DMS114 treated with DMSO at 0.1 percent for 48 hours (cell line): ENCODE results near the gene TSSC4.

Source experiments
- DNase-seq: peaks from one replicate; lab custom pipeline; 2025; ENCODE audit not compliant: unreplicated experiment; lab: John Stamatoyannopoulos, UW

TSSC4 gene

DNA sequence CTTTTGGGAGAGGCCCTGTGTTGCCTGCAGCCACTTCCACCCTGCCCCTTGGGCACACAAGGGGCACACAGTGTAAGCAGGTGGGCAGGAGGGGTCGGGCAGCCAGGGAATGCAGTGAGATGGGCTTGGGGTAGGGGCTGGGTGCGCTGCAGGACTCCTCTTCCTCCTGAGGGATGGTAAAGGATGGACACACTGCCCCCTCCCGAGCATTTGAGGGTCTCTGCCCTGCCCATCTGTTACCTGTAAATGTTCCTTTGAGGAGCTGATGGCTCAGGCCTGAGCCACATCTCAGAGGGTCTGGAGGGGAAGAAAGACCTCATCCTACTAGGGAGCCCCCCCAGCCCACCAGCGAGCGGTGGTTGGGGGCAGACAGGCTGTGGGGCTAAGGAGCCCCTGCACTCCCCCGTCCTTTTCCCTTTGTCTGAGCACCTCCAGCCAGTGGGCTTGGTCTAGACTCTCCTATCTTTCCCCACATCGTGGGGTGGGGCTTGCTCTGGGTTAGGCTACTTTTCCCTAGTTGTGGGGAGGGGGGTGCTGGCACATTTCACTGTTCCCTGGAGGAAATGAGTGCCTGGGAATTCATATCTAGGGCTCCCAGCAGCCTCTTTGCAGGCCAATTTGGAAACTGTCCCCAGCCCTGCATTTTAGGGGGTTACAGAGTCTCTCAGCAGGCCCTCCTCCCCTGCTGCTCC is 1.7 kb upstream of the TSSC4 start:
- no peak for DNase-seq

DNA sequence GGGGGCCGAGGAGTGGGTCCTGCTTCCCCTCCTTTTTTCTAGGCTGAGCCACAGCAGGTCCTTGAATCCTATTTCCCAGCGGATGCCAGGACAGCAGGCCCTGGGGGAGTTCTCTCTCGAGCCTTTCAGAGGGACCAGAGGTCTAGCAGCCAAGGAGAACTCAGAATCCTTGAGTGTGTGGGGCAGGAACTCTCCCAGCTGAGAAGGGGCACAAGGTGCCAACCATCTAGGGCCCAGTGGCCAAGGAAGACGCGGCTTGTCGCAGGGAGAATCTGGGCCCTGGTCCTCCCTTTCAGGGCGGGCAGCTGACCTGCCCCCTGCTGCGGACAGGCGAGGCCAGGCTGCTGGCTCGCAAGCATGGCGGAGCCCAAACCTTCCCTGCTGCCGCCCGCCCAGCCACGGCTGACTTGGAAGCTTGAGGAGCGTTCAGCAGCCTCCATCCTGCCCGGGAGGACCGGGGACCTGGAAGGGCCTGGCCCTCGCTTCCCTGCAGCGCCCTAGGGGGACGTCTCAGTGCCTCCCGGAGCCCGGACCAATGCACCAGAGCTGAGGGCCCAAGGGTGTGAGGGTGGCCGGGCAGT is 972 bp upstream of the TSSC4 start:
- no peak for DNase-seq

DNA sequence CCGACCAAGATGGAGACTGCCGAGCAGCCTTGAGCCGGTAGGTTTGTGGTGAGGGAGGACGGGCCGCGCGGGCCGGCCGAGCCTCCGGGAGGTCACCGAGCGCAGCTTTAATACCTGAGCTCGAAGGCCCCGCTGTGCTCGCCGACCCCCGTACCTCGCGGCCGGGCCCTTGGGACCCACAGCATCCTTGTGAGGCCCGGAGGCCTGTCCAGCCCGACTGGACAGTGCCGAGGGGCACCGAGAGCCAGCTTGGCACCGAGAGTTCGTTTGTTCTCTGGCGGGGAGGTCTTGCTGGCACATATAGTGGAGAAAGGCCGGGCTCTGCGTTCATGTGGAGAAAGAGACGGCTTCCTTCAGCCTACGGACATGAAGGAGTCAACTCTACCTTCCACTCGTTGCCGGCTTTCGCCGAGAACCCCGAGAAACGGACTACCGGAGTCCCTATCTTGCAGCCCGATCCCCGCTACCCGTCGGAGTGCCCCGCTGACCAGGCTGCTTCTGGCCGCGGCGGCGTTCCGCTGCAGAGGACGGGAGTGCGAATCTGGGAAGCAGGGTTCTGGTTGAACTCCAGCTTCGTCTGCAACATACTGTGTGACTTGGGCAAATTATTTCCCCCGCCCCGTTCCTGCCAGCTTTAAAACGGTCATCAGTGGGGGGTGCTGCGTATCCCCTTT is 349 bp downstream of the TSSC4 start:
- DNase-seq = no peak

DNA sequence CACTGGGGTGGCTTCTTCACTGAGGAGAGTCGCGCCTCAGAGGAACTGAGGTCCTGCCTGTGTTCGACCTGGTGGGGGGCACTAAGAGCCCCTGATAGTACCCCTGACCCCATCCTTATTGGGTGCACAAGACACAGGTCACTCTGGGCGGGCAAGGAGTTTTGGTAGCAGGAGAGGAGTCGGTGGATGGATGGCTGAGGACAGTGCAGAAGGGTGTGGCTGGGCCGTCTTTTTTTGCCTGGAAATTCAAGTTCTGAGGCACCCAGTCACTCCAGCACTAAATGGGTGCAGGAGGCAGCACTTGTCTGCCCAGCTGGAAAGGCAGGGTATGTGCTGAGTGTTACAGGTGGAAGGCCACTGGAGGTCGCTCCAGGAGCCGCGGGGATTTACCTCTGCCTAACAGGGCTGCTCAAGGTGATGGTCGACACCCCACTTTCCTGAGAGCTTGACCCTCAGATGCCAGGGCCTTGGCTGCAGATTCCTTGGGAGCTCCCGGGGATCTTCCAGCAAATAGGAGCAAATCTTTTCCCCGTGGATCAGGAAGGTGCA is 960 bp downstream of the TSSC4 start:
- no peak for DNase-seq

DNA sequence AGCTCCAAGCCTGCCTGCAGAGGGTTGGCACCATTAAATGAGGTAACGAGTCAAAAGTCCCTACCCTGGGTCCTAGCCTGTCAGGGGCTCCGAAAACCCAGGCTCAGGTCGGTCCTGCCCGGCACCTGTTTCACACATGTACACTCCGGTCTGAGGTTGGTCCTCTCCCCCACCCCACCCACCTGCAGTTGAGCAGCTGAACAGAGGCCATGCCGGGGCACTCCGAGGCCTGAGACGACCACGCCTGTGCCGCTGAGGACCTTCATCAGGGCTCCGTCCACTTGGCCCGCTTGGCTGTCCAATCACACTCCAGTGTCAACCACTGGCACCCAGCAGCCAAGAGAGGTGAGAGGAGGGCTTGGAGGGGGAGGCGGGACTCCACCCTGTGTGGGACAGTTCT is 1.6 kb downstream of the TSSC4 start:
- no peak for DNase-seq

DNA sequence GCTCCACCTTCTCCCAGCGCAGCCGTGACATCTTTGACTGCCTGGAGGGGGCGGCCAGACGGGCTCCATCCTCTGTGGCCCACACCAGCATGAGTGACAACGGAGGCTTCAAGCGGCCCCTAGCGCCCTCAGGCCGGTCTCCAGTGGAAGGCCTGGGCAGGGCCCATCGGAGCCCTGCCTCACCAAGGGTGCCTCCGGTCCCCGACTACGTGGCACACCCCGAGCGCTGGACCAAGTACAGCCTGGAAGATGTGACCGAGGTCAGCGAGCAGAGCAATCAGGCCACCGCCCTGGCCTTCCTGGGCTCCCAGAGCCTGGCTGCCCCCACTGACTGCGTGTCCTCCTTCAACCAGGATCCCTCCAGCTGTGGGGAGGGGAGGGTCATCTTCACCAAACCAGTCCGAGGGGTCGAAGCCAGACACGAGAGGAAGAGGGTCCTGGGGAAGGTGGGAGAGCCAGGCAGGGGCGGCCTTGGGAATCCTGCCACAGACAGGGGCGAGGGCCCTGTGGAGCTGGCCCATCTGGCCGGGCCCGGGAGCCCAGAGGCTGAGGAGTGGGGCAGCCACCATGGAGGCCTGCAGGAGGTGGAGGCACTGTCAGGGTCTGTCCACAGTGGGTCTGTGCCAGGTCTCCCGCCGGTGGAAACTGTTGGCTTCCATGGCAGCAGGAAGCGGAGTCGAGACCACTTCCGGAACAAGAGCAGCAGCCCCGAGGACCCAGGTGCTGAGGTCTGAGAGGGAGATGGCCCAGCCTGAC is 2.5 kb downstream of the TSSC4 start:
- DNase-seq = no peak

DNA sequence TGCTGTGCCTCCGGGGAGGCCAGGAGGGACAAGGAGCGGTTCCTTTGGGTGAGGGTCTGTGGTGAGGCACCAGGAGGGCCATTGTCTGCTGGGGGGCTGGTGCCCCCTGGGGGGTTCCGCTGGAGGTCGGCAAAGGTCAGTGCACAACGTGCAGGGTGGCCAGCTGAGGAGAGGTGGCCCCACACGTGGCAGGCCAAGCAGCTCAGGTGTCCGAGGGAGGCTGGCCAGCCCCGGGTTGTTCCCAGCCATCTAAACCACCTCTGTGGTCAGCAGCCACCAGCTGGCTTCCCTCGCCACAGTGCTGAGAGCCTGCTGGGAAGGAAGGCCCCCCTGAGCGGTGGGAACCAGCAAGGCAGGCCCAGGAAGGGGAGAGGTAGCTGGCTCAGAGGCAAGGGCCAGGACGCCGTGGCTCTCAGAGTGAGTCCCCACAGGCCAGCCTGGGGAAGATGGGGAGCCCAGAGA is 4.2 kb downstream of the TSSC4 start:
- DNase-seq = no peak

DNA sequence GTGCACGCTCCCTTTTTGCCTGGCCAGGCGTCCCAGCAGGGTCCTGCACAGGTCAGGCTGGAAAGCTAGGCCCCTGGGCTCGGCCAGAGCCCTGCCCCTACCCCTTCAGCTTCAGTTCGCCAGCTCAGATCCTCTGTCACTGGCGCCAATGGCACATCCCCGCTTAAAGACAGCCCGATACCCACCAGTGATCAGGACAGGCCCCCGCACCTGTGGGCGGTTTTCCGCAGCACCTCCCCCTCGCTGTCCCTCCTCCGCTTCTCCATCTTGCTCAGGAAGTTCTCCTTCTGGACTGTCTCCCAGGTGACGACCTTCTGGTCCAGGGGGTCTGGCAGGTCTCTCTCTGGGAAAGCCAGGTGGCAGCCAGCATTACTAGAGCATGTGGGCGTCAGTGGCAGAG is 5.9 kb downstream of the TSSC4 start:
- DNase-seq = no peak

DNA sequence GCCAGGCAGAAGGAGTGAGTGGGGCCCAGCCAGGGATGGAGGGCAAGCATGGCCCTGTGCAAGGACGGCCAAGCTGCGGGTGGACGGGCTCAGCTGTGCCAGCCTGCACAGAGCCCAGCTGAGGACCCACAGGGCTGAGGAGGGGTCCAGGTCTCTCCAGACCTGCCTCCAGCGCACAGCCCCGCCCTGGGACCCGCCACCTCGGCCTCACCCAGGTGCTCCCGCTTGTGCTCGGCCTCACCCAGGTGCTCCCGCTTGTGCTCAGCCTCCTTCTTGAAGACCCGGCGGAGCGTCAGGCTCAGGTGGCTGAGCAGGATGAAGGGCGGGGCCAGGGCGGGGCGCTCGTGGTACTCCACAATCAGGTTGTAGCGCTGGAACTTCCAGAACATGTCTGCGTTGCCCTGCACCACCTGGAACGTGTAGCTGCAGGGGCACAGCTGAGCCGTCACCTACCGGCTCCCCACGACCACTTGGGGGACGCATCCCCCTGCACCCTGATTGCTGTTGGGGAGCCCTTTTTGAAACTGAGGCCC is 6.4 kb downstream of the TSSC4 start:
- no peak for DNase-seq

DNA sequence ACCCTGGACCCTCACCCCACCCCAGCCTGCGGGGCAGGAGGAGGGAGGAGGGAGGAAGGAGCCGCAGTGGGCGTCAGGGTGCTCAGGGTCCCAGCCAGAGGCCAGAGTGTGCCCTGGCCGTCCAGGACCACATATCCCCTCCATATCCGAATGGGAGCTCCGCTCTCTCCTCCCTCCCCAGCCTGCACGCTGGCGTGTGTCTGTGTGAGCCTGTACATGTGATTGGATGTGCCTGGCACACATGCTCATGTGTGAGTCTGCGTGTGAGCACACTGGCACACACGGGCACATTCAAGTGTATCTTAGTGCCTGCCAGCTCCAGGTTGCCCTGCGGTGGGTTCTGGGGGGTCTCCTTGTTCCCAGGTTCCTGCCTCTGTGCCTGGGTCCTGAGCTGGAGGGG is 8.1 kb downstream of the TSSC4 start:
- DNase-seq = no peak

DNA sequence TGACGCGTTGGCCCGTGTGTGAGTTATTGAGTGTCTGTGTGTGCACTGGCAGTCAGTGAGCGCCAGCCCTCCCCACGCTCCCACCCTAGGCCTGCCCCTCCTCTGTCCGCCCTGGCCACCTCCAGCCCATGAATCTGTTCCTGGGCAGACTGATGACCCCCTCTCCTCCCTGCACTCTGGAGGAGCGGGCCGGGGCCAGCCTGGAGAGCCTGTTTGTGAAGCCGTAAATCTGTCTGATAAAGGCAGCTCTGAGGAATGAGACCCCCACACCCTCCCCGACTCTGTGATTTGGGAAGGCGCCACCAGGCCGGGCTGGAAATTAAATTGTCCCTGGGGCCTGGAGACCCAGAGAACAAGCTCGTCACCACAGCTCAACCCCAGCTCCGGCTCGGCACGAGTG is 8.6 kb downstream of the TSSC4 start:
- DNase-seq = no peak

DNA sequence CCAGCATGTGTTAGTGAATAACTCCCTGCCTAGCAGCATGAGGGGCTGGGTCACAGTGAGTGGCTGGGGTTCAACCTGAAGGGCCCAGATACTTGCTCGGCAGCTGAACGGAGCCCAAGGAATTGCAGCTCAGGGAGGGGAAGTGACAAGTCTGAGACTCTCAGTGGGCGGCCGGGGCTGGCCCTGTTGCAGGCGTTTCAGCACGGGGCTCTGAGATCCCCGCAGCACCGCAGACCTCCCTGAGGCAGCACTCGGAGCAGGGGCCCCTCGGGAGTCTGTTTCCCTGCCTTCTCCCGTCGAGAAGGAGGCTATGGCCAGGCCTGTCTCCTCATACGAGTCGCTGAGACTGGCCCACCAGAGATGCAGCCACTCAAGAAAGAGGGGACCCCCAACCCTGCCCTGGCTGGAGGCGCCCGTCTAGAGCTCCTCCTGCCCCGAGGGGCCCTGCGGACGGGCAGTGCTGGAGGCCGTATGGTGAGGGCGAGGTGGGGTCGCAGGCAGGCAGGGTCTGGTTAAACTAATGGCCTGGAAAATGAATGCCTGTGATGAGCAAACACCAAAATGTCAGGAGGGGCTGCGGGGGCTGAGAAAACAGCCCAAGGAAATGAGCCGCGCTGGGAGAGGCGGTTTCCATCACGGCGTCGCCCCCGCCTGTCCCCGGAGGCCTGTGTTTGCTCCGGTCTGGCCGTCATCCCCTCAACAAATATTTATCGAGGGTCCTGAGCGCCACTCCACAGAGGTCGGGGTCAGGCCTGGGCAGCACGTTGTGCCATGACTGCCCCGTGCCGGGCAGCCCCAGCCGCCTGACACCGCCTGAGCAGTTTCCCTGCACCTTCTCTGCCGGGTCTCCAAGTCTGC is 9.3 kb downstream of the TSSC4 start:
- no peak for DNase-seq

DNA sequence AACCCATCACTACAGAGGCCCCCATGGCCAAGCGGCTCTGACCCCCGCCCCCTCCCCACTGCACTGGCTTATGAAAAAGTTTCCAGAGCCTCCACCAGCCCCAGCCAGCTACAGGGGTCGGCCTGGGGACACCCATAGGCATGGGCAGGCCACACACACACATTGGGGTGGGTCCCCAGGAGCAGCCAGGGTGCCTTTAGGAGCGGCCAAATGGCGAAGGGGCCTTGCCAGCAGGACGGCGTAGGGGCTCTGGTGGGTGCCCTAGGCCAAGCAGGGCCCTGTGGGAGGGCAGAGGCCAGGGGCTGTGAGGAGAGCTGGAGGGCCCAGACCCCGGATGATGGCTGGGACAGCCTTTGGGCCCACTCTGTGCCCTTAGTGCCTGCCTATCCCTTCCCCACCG is 10.1 kb downstream of the TSSC4 start:
- no peak for DNase-seq

DNA sequence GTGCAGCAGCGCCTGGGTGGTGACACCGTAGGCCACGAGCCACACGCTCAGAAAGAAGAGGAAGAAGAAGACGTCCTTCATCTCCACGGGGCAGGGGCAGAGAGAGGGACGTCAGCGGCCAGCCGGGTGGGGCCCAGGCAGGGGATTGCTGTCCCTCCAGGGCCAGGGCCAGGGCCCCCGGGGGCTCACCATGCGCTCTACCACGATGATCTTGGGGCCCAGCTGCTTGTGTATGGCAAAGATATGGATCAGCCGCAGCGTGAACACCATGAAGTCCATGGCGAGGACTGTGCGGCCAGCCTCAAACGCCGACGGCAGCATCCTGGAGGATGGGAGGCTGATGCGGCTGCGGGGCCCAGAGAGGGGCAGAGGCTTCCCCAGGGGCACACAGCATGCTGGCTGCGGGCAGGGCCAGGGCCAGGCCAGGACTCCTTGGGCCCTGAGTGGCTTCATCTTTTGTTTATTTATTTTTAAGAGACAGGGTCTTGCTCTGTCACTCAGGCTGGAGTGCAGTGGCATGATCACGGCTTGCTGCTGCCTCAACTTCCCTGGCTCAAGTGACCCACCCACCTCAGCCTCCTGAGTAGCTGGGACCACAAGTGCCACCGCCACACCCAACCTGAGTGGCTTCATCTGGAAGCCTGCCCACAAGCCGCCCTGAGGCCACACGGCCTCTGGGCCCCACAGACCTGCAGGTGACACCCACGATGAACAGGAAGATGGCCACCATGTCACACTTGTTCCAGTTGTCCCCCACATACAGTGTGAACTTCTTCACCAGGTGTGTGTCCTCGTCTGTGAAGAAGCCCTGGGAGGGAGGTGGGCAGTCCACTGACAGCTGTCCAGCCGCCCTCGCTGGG is 11.1 kb downstream of the TSSC4 start:
- no peak for DNase-seq

DNA sequence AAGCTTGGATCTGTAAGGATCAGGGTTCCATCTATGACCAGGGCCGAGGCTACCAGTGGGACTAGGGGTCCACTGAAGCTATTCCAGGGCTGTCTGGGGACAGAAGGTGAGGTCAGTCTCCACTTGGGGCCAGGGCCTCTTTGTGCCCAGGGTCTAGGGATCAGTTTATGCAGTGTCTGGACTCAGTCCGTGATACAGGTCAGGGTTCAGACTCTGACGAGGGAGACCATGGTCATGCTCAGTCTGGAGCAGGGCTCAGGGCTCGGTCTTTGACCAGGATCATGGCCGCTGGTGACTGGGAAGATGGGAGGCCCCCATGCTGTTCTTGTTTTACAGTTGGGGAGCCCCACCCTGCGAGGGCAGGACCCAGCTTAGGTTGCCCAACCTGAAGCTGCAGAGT is 11.8 kb downstream of the TSSC4 start:
- DNase-seq = no peak

DNA sequence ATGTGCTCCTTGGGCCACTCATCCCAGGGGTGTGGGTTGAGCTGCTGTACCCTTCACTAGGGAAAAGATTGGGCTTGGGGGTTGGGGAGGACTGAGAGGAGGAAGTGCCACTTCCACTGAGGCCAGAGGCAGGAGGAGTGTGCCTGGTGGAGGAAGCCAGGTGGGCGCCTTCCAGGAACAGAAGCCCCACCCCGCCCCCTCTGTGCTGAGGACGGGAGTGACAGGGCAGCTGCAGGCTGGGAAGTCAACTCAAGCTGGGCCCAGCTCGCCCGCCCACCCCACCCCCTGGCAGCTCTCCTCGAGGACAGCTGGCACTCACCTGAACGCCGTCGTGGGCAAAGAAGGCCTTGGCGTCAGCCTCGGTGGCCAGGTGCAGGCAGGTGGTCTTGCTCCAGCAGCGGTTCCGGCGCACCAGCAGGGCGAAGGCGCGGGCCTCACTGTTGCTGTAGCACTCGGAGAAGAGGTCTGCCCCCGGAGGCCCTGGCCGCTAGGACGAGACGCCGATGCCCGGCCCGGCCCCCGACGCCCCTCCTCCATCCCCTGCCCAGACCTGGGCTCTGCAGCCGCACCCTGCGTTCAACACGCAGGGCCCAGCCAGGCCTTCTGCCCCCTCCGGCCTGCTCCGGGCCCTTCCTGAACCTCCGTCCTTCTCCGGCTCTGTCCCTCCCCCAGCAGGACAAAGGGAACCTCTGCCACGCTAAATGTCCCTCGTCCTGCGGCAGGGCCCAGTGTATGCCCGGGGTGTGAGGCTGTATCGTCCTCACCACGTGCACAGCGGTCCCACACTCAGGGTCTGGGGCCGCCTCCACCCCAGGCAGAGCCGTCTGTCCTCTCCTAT is 13.4 kb downstream of the TSSC4 start:
- no peak for DNase-seq

DNA sequence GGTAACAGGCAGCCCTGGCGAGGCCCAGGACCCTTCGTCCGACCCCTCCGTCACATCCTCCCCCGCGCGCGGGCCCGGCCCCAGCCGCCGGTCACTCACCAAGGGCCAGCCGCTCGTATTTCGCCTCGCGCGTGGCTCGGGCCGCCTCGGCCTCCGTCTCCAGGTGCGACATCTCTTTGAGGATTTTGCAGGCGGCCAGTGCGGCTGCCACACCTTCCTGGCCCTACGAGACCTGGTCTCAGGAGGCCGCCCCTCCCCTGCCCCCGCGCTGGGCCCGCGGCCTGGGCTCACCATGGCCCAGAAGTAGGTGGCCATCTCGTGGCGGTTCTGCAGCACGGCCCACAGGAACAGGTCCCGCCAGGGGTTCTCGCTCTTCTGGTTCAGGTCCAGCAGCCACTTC is 14.1 kb downstream of the TSSC4 start:
- DNase-seq = no peak

DNA sequence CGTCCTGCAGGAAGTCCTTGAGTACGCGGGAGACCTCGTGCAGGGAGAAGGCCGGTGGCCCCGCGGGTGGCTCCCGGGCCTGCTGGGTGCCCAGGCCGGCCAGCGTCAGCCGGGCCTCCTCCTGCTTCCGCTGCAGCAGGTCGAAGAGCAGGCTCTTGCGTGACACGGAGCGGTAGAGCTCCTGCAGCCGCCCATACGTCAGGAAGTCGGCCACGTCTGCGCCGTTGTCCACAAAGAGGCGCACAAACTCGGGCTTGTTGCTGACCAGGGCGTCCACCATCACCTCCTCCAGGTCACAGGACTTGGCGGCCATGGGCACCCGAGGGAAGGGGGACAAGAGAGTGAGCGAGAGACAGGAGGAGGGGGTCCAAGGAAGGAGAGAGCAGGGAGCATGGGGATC is 14.6 kb downstream of the TSSC4 start:
- DNase-seq = no peak
